Peyer's patch (tissue), 4 donors: ENCODE measurements around the gene GNG11. TPM values are rescaled to one million over a fixed set of nuclear protein-coding genes. Genes with fewer than 3 reads are reported as not detected.

Source experiments
- DNase-seq, 3 donors: peaks; one replicate each; pipeline ENCODE4 v3.0.0-alpha.2; 2017 to 2019
- H3K27ac ChIP-seq, 4 donors: fragments of 200-600 bp; sonication (generic); one replicate each; pipeline ENCODE4 v1.5.1; 2016 to 2019
- H3K27me3 ChIP-seq, 2 donors: fragments of 200-600 bp; sonication (generic); one replicate each; pipeline ENCODE4 v1.5.1; 2019
- H3K36me3 ChIP-seq, 3 donors: fragments of 200-600 bp; sonication (generic); one replicate each; pipeline ENCODE4 v1.5.1; 2016 to 2019
- H3K4me1 ChIP-seq, 4 donors: fragments of 200-600 bp; sonication (generic); one replicate each; pipeline ENCODE4 v1.5.1; 2016 to 2019
- H3K4me3 ChIP-seq, 4 donors: fragments of 200-600 bp; sonication (generic); 1 replicate in 3 of 4; 2 replicates in 1 of 4; pipeline ENCODE4 v1.5.1; 2016 to 2019; ENCODE audit warnings: mild to moderate bottlenecking in 1 of 4
- H3K9me3 ChIP-seq, 4 donors: fragments of 200-600 bp; sonication (generic); one replicate each; pipeline ENCODE4 v1.5.1; 2016 to 2019; ENCODE audit warnings: mild to moderate bottlenecking in 1 of 4
- POLR2A ChIP-seq, 2 donors: fragments of 450-650 bp; IDR thresholded peaks; one replicate each; pipeline ENCODE4 v1.5.1; 2017; ENCODE audit warnings: antibody characterized with exemption in 2 of 2, mild to moderate bottlenecking in 2 of 2, moderate library complexity in 2 of 2
- total RNA-seq, 4 donors: library from RNA; depleted of rRNA; stranded (reverse); fragments of >200 nt; gene quantifications; one replicate each; pipeline ENCODE4 v1.1.0, GENCODE V29; 2016
- TF ChIP-seq, protein P1 (sequence below), 6 experiments: fragments of 450-650 bp in 4 of 6; fragments of 200-600 bp in 2 of 6; sonication (generic) in 1 of 6; IDR thresholded peaks; one replicate each; pipeline ENCODE4 v1.5.1; 2017 to 2019; ENCODE audit warnings: antibody characterized with exemption in 6 of 6, mild to moderate bottlenecking in 3 of 6, moderate library complexity in 1 of 6

Gene GNG11
- total RNA-seq, 4 donors from 2014 or later, result 2.9 to 32.2 (median 5.6) TPM

GRCh38 chr7:93890464-93891068 lies 31.0 kb upstream of the GNG11 start, which contains the start of gene TFPI2:
Gene TFPI2, minus strand, starts transcription at chr7:93890753. Its CDS starts 75 bp downstream, at chr7:93890678.
- Histone ChIP-seq H3K4me1 (peaks cover 0 to 8% (median 0%) of the 10 kb centered on the region in 4 donors), H3K27me3 (no peaks in the 10 kb centered on the region), H3K9me3 (no peaks in the 10 kb centered on the region), H3K27ac (no peak within 1 kb of the TSS), H3K36me3 (no peaks in the 10 kb centered on the region), H3K4me3 (peak within 1 kb of the TSS; percentile 16 to 51 (median 42))
- DNase-seq, result no peak
- TF ChIP-seq, protein P1, sequence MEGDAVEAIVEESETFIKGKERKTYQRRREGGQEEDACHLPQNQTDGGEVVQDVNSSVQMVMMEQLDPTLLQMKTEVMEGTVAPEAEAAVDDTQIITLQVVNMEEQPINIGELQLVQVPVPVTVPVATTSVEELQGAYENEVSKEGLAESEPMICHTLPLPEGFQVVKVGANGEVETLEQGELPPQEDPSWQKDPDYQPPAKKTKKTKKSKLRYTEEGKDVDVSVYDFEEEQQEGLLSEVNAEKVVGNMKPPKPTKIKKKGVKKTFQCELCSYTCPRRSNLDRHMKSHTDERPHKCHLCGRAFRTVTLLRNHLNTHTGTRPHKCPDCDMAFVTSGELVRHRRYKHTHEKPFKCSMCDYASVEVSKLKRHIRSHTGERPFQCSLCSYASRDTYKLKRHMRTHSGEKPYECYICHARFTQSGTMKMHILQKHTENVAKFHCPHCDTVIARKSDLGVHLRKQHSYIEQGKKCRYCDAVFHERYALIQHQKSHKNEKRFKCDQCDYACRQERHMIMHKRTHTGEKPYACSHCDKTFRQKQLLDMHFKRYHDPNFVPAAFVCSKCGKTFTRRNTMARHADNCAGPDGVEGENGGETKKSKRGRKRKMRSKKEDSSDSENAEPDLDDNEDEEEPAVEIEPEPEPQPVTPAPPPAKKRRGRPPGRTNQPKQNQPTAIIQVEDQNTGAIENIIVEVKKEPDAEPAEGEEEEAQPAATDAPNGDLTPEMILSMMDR (IDR thresholded peaks at IDR 0.05), result no peak
- TF ChIP-seq POLR2A (IDR thresholded peaks at IDR 0.05), result no peak

- Histone ChIP-seq H3K36me3 (no peaks in the 10 kb centered on the region), H3K9me3 (no peaks in the 10 kb centered on the region)
Measured at GRCh38 chr7:93894426-93894825, 27.1 kb upstream of the GNG11 start.

GRCh38 chr7:93894966-93895640 lies 26.4 kb upstream of the GNG11 start:
- no peak overlapping the region for H3K4me3 ChIP-seq
- DNase-seq, result no peak
- TF ChIP-seq, protein P1 (IDR thresholded peaks at IDR 0.05), result no peak
- TF ChIP-seq POLR2A (IDR thresholded peaks at IDR 0.05), result no peak
- H3K4me1 ChIP-seq, result peaks cover 0 to 7% (median 0%) of the 10 kb centered on the region in 4 donors
- no peak overlapping the region for H3K27ac ChIP-seq
- H3K36me3 ChIP-seq, result no peaks in the 10 kb centered on the region
- no peaks in the 10 kb centered on the region for H3K9me3 ChIP-seq
- no peaks in the 10 kb centered on the region for H3K27me3 ChIP-seq

More at GRCh38 chr7:93894426-93894825, 27.1 kb upstream of the GNG11 start:
- H3K4me3 ChIP-seq, result no peak overlapping the region
- no peak for TF ChIP-seq POLR2A (IDR thresholded peaks at IDR 0.05)
- TF ChIP-seq, protein P1 (IDR thresholded peaks at IDR 0.05), result no peak
- no peaks in the 10 kb centered on the region for H3K27me3 ChIP-seq
- peaks cover 0 to 8% (median 0%) of the 10 kb centered on the region in 4 donors for H3K4me1 ChIP-seq
- no peak overlapping the region for H3K27ac ChIP-seq
- DNase-seq, result no peak

GRCh38 chr7:93895859-93896600 lies 25.5 kb upstream of the GNG11 start:
- TF ChIP-seq POLR2A (IDR thresholded peaks at IDR 0.05), result no peak
- TF ChIP-seq, protein P1 (IDR thresholded peaks at IDR 0.05), result no peak
- no peaks in the 10 kb centered on the region for H3K4me1 ChIP-seq
- no peaks in the 10 kb centered on the region for H3K27me3 ChIP-seq
- DNase-seq, result no peak
- no peak overlapping the region for H3K4me3 ChIP-seq
- H3K9me3 ChIP-seq, result no peaks in the 10 kb centered on the region
- no peaks in the 10 kb centered on the region for H3K36me3 ChIP-seq
- no peak overlapping the region for H3K27ac ChIP-seq

DNA sequence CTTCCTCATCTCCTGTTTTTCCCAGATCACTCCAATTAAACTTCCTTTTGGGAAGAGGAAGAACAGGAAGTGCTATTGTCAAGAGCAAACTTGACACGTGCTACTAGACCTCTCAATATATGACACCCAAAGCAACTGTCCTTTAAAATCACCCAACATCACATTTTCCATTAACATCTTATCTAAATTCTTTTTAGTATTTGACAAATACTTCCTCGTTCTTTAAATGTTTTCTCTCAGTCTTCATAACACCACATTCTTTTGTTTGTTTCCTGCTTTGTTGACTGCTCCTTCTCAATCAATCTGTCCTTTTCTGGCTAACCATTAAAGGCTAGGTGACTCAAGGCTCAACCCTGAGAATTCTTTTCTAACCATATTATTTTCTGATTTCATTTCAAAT lies 23.9 kb upstream of the GNG11 start:
- Histone ChIP-seq H3K36me3 (no peaks in the 10 kb centered on the region), H3K9me3 (no peaks in the 10 kb centered on the region), H3K4me1 (no peaks in the 10 kb centered on the region), H3K4me3 (no peak overlapping the region), H3K27ac (no peak overlapping the region), H3K27me3 (no peaks in the 10 kb centered on the region)
- DNase-seq, result no peak
- TF ChIP-seq, protein P1 (IDR thresholded peaks at IDR 0.05), result no peak
- no peak for TF ChIP-seq POLR2A (IDR thresholded peaks at IDR 0.05)
